GM12878 (cell line): ENCODE measurements around the gene ZBTB38. TPM values are rescaled to one million over a fixed set of nuclear protein-coding genes. Genes with fewer than 3 reads are reported as not detected.

ENCODE experiments used
- ATAC-seq: fragments of 200-7000 bp; cut with Tn5 transposase; 3 replicates; pipeline ENCODE4 v1.9.1; 2020; ENCODE audit warnings: mild to moderate bottlenecking, moderate library complexity
- BruUV-seq: library from RNA; stranded (reverse); fragments of 400-500 nt; replicated peaks from 2 replicates; lab custom pipeline; 2021; lab: Mats Ljungman, UMichigan
- CTCF ChIA-PET: fragments of 300-600 bp; sonication (Branson Sonifier 250); formaldehyde crosslinking; extraction: SDS; loops from one replicate; lab custom pipeline; 2021; ENCODE audit warnings: inconsistent platforms; lab: Yijun Ruan, JAX
- POLR2A ChIA-PET: fragments of 350-600 bp; formaldehyde crosslinking; extraction: SDS; loops from one replicate; lab custom pipeline; 2021; ENCODE audit warnings: inconsistent platforms; lab: Charles Lee
- RAD21 ChIA-PET: fragments of 300-600 bp; sonication (Branson Sonifier 250); formaldehyde crosslinking; loops from one replicate; lab custom pipeline; 2023; ENCODE audit warnings: antibody characterized with exemption; ENCODE audit not compliant: unreplicated experiment; lab: Charles Lee
- SMC1A ChIA-PET: fragments of 300-600 bp; sonication (Branson Sonifier 250); formaldehyde crosslinking; loops from one replicate; lab custom pipeline; 2023; ENCODE audit not compliant: unreplicated experiment, uncharacterized antibody; lab: Charles Lee
- DNase-seq: peaks from one replicate; pipeline ENCODE4 v3.0.0-alpha.2; 2011; ENCODE audit warnings: low read depth, low spot score
- FAIRE-seq: peaks from 3 replicates; lab custom pipeline; 2011; peaks lifted over from hg19 to GRCh38; lab: Jason Lieb, UNC
- H2AFZ ChIP-seq: 2 replicates; pipeline ENCODE4 v1.6.0; 2011; ENCODE audit warnings: low read depth, low read length, control low read depth; ENCODE audit not compliant: control insufficient read depth
- H3K27ac ChIP-seq: 2 replicates; pipeline ENCODE4 v1.5.1; 2011; ENCODE audit warnings: control low read depth; ENCODE audit not compliant: control insufficient read depth, insufficient read depth
- H3K27me3 ChIP-seq, 2 experiments: replicated peaks in 1 of 2; 2 replicates each; pipeline versions ENCODE4 v1.6.0 to v1.6.1; 2011; ENCODE audit warnings: low read length in 1 of 2; ENCODE audit not compliant: control insufficient read depth in 2 of 2, insufficient read depth in 2 of 2
- H3K36me3 ChIP-seq, 2 experiments: 2 replicates each; pipeline ENCODE4 v1.5.1; 2011; ENCODE audit warnings: low read length in 1 of 2; ENCODE audit not compliant: control insufficient read depth in 2 of 2, insufficient read depth in 2 of 2
- H3K4me1 ChIP-seq: 2 replicates; pipeline ENCODE4 v1.6.1; 2011; ENCODE audit warnings: mild to moderate bottlenecking, low read length, moderate library complexity, mixed read lengths; ENCODE audit not compliant: control insufficient read depth, insufficient read depth
- H3K4me2 ChIP-seq: 2 replicates; pipeline ENCODE4 v1.6.0; 2011; ENCODE audit warnings: control low read depth; ENCODE audit not compliant: control insufficient read depth, insufficient read depth
- H3K4me3 ChIP-seq: fragments of 200-600 bp; sonication (generic); 2 replicates; pipeline ENCODE4 v1.5.1; 2016
- H3K79me2 ChIP-seq: 2 replicates; pipeline ENCODE4 v1.6.0; 2011; ENCODE audit warnings: low read length; ENCODE audit not compliant: control insufficient read depth, insufficient read depth
- H3K9ac ChIP-seq: 2 replicates; pipeline ENCODE4 v1.8.0; 2011; ENCODE audit warnings: low read length, control low read depth, mixed read lengths; ENCODE audit not compliant: control insufficient read depth, insufficient read depth
- H3K9me3 ChIP-seq: replicated peaks from 3 replicates; pipeline ENCODE4 v1.5.1; 2011; ENCODE audit warnings: mild to moderate bottlenecking, low read length; ENCODE audit not compliant: control insufficient read depth, insufficient read depth
- H4K20me1 ChIP-seq: 2 replicates; pipeline ENCODE4 v1.6.0; 2011; ENCODE audit not compliant: control insufficient read depth, insufficient read depth
- ATF7 ChIP-seq: fragments of 450-650 bp; IDR thresholded peaks from 2 replicates; pipeline ENCODE4 v1.6.1; 2016; ENCODE audit warnings: low read depth, mild to moderate bottlenecking
- CBX5 ChIP-seq: sonication (generic); IDR thresholded peaks from 2 replicates; pipeline ENCODE4 v1.6.1; 2016; ENCODE audit warnings: low read depth, moderate library complexity, mild to moderate bottlenecking, inconsistent platforms
- CREM ChIP-seq: IDR thresholded peaks from 2 replicates; pipeline ENCODE4 v1.6.1; 2014; ENCODE audit warnings: antibody characterized with exemption, low read depth
- CUX1 ChIP-seq: IDR thresholded peaks from 2 replicates; pipeline ENCODE4 v1.6.1; 2012; ENCODE audit warnings: improper control_type of control experiment, low read depth, low read length; ENCODE audit not compliant: insufficient replicate concordance
- IRF3 ChIP-seq: fragments of 450-650 bp; IDR thresholded peaks from 2 replicates; pipeline ENCODE4 v1.6.1; 2014; ENCODE audit warnings: mild to moderate bottlenecking
- IRF4 ChIP-seq: IDR thresholded peaks from 2 replicates; pipeline ENCODE4 v1.6.1; 2011; ENCODE audit warnings: low read depth, low read length
- MLLT1 ChIP-seq: fragments of 450-650 bp; IDR thresholded peaks from 2 replicates; pipeline ENCODE4 v1.6.1; 2016; ENCODE audit warnings: mild to moderate bottlenecking
- MXI1 ChIP-seq: fragments of 150-350 bp; IDR thresholded peaks from 2 replicates; pipeline ENCODE4 v1.6.1; 2011; ENCODE audit warnings: low read depth, mild to moderate bottlenecking, inconsistent platforms, low read length, improper control_type of control experiment
- NBN ChIP-seq: fragments of 450-650 bp; IDR thresholded peaks from 2 replicates; pipeline ENCODE4 v1.6.1; 2016
- NFYB ChIP-seq: IDR thresholded peaks from 2 replicates; pipeline ENCODE4 v1.6.1; 2011; ENCODE audit warnings: low read depth, mild to moderate bottlenecking, low read length, improper control_type of control experiment, moderate library complexity; ENCODE audit not compliant: insufficient read depth
- PML ChIP-seq: IDR thresholded peaks from 2 replicates; pipeline ENCODE4 v1.6.1; 2012; ENCODE audit warnings: low read length, inconsistent platforms
- POLR2A ChIP-seq: IDR thresholded peaks from 2 replicates; pipeline ENCODE4 v1.6.1; 2011; ENCODE audit warnings: low read depth, mild to moderate bottlenecking, low read length
- POLR2AphosphoS5 ChIP-seq: IDR thresholded peaks from 2 replicates; pipeline ENCODE4 v1.6.1; 2011; ENCODE audit warnings: mild to moderate bottlenecking, low read length, inconsistent platforms
- SMARCA5 ChIP-seq: fragments of 450-650 bp; IDR thresholded peaks from 2 replicates; pipeline ENCODE4 v1.6.1; 2017; ENCODE audit warnings: mild to moderate bottlenecking
- TAF1 ChIP-seq: IDR thresholded peaks from 2 replicates; pipeline ENCODE4 v1.6.1; 2011; ENCODE audit warnings: mild to moderate bottlenecking, low read depth, low read length, borderline replicate concordance
- TCF3 ChIP-seq: IDR thresholded peaks from 2 replicates; pipeline ENCODE4 v1.6.1; 2012; ENCODE audit warnings: low read depth, mild to moderate bottlenecking, low read length, borderline replicate concordance; ENCODE audit not compliant: insufficient read depth
- YY1 ChIP-seq: IDR thresholded peaks from 2 replicates; pipeline ENCODE4 v1.6.1; 2011; ENCODE audit warnings: low read depth, mild to moderate bottlenecking, low read length
- ZNF207 ChIP-seq: fragments of 450-650 bp; IDR thresholded peaks from 2 replicates; pipeline ENCODE4 v1.6.1; 2014; ENCODE audit warnings: antibody characterized with exemption, mild to moderate bottlenecking, borderline replicate concordance
- WGBS: methylation state at CpG from one replicate; pipeline ENCODE4 v1.1.6; 2016; ENCODE audit warnings: low lambda C conversion rate; ENCODE audit not compliant: insufficient replicate concordance, insufficient coverage; ENCODE audit errors: missing lambda C conversion rate; 5-methylcytosine and 5-hydroxymethylcytosine counted together
- in situ Hi-C: fragments of 300-500 bp; cut with MboI; formaldehyde crosslinking; loops from 9 replicates; pipeline ENCODE4 v1.14.3; 2018; ENCODE audit warnings: mixed read lengths
- intact Hi-C: fragments of 100-400 bp; cut with micrococcal nuclease; formaldehyde crosslinking; loops from one replicate; pipeline ENCODE4 v1.14.2; 2022; ENCODE audit not compliant: unreplicated experiment
- polyA plus RNA-seq, 11 experiments: library from polyadenylated mRNA; depleted of rRNA in 4 of 11; unstranded in 6 of 11; stranded (reverse) in 5 of 11; fragments of >200 nt; fragmentation: Nextera tagmentation in 4 of 11; fragmentation: Illumina TruSeq in 1 of 11; extraction: Ambion mirVana in 4 of 11; extraction: Trizol in 1 of 11; gene quantifications; 1 replicate in 1 of 11; 2 replicates in 10 of 11; pipeline versions ENCODE4 v1.2.1 to v1.2.3, GENCODE V29; 2011 to 2016; ENCODE audit warnings: inconsistent platforms in 2 of 11, missing spikeins in 2 of 11, low read depth in 1 of 11
- total RNA-seq, 4 experiments: library from RNA; depleted of rRNA in 3 of 4; stranded (reverse); fragments of >200 nt in 3 of 4; fragmentation: Illumina TruSeq in 1 of 4; extraction: Trizol in 1 of 4; gene quantifications; 2 replicates each; pipeline versions ENCODE4 v1.2.1 to v1.2.3, GENCODE V29; 2013 to 2021

Gene ZBTB38
- total and polyA plus RNA-seq, 10 of the 15 experiments (the other 5 are each of a cell fraction or from before 2014, with no cell fraction given): 34.2 to 115 (median 88.6) TPM

- intact Hi-C loops: no loop called here
- DNase-seq (no peak), FAIRE-seq (no peak), ATAC-seq (peak; percentile 58)
- in situ Hi-C loops: no loop called here
- Histone ChIP-seq H3K27me3 (no peaks in the 10 kb centered on the region), H2AFZ (peak overlapping the region; percentile 59), H3K9ac (peak overlapping the region; percentile 76), H3K4me2 (peak overlapping the region; percentile 95), H3K4me1 (peaks cover 30% of the 10 kb centered on the region), H3K4me3 (peak overlapping the region; percentile 67), H3K36me3 (no peaks in the 10 kb centered on the region), H3K79me2 (peaks cover 96% of the 10 kb centered on the region), H4K20me1 (no peaks in the 10 kb centered on the region), H3K9me3 (no peaks in the 10 kb centered on the region), H3K27ac (peak overlapping the region; percentile 94)
- 2% methylated on average over 5 of the region's 5 CpGs for WGBS
- ChIA-PET POLR2A (interaction anchor here (1.0 to 18.5 kb wide), 11 partner anchors 7 to 54 kb away, joined by 3 to 453 read pairs (median 8); no protein-coding TSS in a partner anchor), CTCF (interaction anchor here (1.0 to 7.0 kb wide), 14 partner anchors 11 to 81 kb away, joined by 3 to 87 read pairs (median 10); no protein-coding TSS in a partner anchor), SMC1A (interaction anchor here (0.7 to 19.8 kb wide), 13 partner anchors 10 to 82 kb away, joined by 3 to 573 read pairs (median 34); partner anchors contain the start of gene ZBTB38), RAD21 (interaction anchor here (0.6 to 14.4 kb wide), 14 partner anchors 6 to 75 kb away, joined by 3 to 387 read pairs (median 18); no protein-coding TSS in a partner anchor)
- BruUV-seq: no TSS peak
- TF ChIP-seq TCF3 (no peak), PML (0 out of 2 replicates have a peak, but pooled peaks have one; percentile 31), IRF3 (no peak), POLR2A (peak; percentile 93), ATF7 (peak; percentile 50), NFYB (no peak), ZNF207 (no peak), MLLT1 (peak; percentile 77), NBN (0 out of 2 replicates have a peak, but pooled peaks have one; percentile 57), TAF1 (peak; percentile 60; the same call in 1 of the 2 replicates), POLR2AphosphoS5 (peak; percentile 66; the same call in 1 of the 2 replicates), MXI1 (0 out of 2 replicates have a peak, but pooled peaks have one; percentile 62), YY1 (peak; percentile 86), SMARCA5 (peak; percentile 65; the same call in 1 of the 2 replicates), CREM (peak; percentile 46; the same call in 1 of the 2 replicates), CUX1 (no peak), IRF4 (0 out of 2 replicates have a peak, but pooled peaks have one; percentile 36), CBX5 (no peak)
Measured at GRCh38 chr3:141386611-141387111, 18.4 kb downstream of the ZBTB38 start.
